GM23248 (cell line): ENCODE data around the gene TEX29. TPM values are rescaled to one million over a fixed set of nuclear protein-coding genes. Genes with fewer than 3 reads are reported as not detected.

Experiments
- DNase-seq: peaks from one replicate; pipeline ENCODE4 v3.0.0-alpha.2; 2015
- H2AFZ ChIP-seq: fragments of 200-600 bp; sonication (generic); 2 replicates; pipeline ENCODE4 v1.6.1; 2016; ENCODE audit warnings: antibody characterized with exemption
- H3F3A ChIP-seq: fragments of 200-600 bp; sonication (generic); 2 replicates; pipeline ENCODE4 v1.6.1; 2016; ENCODE audit warnings: mild to moderate bottlenecking, antibody characterized with exemption, mixed run types; ENCODE audit not compliant: insufficient read depth
- H3K27ac ChIP-seq: fragments of 200-600 bp; sonication (generic); 2 replicates; pipeline ENCODE4 v1.5.1; 2016; ENCODE audit warnings: mild to moderate bottlenecking
- H3K27me3 ChIP-seq: fragments of 200-600 bp; sonication (generic); replicated peaks from 2 replicates; pipeline ENCODE4 v1.6.1; 2016; ENCODE audit warnings: mild to moderate bottlenecking; ENCODE audit not compliant: insufficient read depth
- H3K36me3 ChIP-seq: fragments of 200-600 bp; sonication (generic); 2 replicates; pipeline ENCODE4 v1.6.1; 2016; ENCODE audit warnings: low read depth, mild to moderate bottlenecking
- H3K4me1 ChIP-seq: fragments of 200-600 bp; sonication (generic); 2 replicates; pipeline ENCODE4 v1.6.1; 2016; ENCODE audit warnings: mild to moderate bottlenecking; ENCODE audit not compliant: insufficient read depth
- H3K4me2 ChIP-seq: fragments of 200-600 bp; sonication (generic); one replicate; pipeline ENCODE4 v1.6.1; 2016; ENCODE audit warnings: mild to moderate bottlenecking; ENCODE audit not compliant: unreplicated experiment
- H3K4me3 ChIP-seq: fragments of 200-600 bp; sonication (generic); 2 replicates; pipeline ENCODE4 v1.5.1; 2016; ENCODE audit warnings: mild to moderate bottlenecking
- H3K79me2 ChIP-seq: fragments of 200-600 bp; sonication (generic); 2 replicates; pipeline ENCODE4 v1.6.1; 2016; ENCODE audit warnings: mild to moderate bottlenecking; ENCODE audit not compliant: insufficient read depth
- H3K9ac ChIP-seq: fragments of 200-600 bp; sonication (generic); 2 replicates; pipeline ENCODE4 v1.6.1; 2016; ENCODE audit warnings: mild to moderate bottlenecking
- H3K9me2 ChIP-seq: fragments of 200-600 bp; sonication (generic); 2 replicates; pipeline ENCODE4 v1.6.1; 2016; ENCODE audit warnings: mixed run types, mild to moderate bottlenecking, moderate library complexity; ENCODE audit not compliant: insufficient read depth
- H3K9me3 ChIP-seq: fragments of 200-600 bp; sonication (generic); one replicate; pipeline ENCODE4 v1.6.1; 2017; ENCODE audit warnings: low read depth
- H4K20me1 ChIP-seq: fragments of 200-600 bp; sonication (generic); 2 replicates; pipeline ENCODE4 v1.6.0; 2016; ENCODE audit not compliant: insufficient read depth
- EZH2 ChIP-seq: fragments of 200-600 bp; sonication (generic); IDR thresholded peaks from 2 replicates; pipeline ENCODE4 v1.6.1; 2018; ENCODE audit warnings: antibody characterized with exemption, mild to moderate bottlenecking; ENCODE audit not compliant: insufficient read depth, poor library complexity, severe bottlenecking
- EZH2phosphoT487 ChIP-seq: fragments of 200-600 bp; sonication (generic); IDR thresholded peaks from 2 replicates; pipeline ENCODE4 v1.6.1; 2018; ENCODE audit warnings: antibody characterized with exemption, moderate library complexity, mild to moderate bottlenecking, low read depth; ENCODE audit not compliant: insufficient read depth
- WGBS, 2 experiments: methylation state at CpG; one replicate each; pipeline ENCODE4 v1.1.6; 2015 to 2017; ENCODE audit warnings: low lambda C conversion rate in 2 of 2, low coverage in 1 of 2; ENCODE audit errors: missing lambda C conversion rate in 2 of 2; 5-methylcytosine and 5-hydroxymethylcytosine counted together
- in situ Hi-C: fragments of 300-500 bp; cut with MboI; formaldehyde crosslinking; loops from 2 replicates; pipeline ENCODE4 v1.15.0; 2020
- polyA plus RNA-seq: library from polyadenylated mRNA; unstranded; fragments of >200 nt; fragmentation: Nextera tagmentation; extraction: Ambion mirVana; gene quantifications from 2 replicates; pipeline ENCODE4 v1.2.1, GENCODE V29; 2016
- total RNA-seq: library from RNA; depleted of rRNA; stranded (reverse); fragments of >200 nt; shearing (Covaris generic); gene quantifications from 2 replicates; pipeline ENCODE4 v1.2.3, GENCODE V29; 2014

TEX29 gene
- total and polyA plus RNA-seq, 2 experiments from 2014 or later: 0.75 TPM; not detected in 1

DNA sequence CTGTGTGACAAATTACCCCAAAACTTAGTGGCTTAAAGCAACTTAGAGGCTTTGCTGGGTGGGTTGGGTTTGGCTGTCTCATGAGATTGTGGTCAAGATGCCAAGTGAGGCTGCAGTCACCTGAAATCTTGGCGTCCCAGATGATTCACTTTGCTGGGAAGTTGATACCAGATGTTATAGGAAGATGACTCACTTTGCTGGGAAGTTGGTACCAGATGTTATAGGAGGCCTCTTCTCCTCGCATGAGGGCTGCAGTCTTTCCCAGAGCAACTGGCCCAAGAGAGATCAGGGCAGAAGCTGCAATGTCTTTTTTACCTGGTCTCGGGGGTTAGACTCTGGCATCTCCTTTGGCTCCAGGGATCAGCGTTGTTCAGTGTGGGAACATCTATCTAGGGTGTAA is 16.8 kb downstream of the TEX29 start:
- no peak for TF ChIP-seq EZH2
- no peak for TF ChIP-seq EZH2phosphoT487
- Histone ChIP-seq H3K9me2 (no peaks in the 10 kb centered on the region), H3K4me3 (no peak overlapping the region), H4K20me1 (no peaks in the 10 kb centered on the region), H3K27ac (peak overlapping the region; percentile 28; the same call in 1 of the 2 replicates), H3K79me2 (no peaks in the 10 kb centered on the region), H3K4me2 (peak overlapping the region; percentile 56), H3K36me3 (no peaks in the 10 kb centered on the region), H3F3A (peaks cover 6% of the 10 kb centered on the region; the same call in 1 of the 2 replicates), H3K9me3 (no peaks in the 10 kb centered on the region), H2AFZ (no peak overlapping the region), H3K4me1 (peaks cover 13% of the 10 kb centered on the region), H3K9ac (no peak overlapping the region), H3K27me3 (no peaks in the 10 kb centered on the region)
- WGBS, 2 experiments: 29 to 31% methylated on average over 4 of the region's 4 CpGs
- in situ Hi-C loops: no loop called here
- peak; percentile 95 for DNase-seq

DNA sequence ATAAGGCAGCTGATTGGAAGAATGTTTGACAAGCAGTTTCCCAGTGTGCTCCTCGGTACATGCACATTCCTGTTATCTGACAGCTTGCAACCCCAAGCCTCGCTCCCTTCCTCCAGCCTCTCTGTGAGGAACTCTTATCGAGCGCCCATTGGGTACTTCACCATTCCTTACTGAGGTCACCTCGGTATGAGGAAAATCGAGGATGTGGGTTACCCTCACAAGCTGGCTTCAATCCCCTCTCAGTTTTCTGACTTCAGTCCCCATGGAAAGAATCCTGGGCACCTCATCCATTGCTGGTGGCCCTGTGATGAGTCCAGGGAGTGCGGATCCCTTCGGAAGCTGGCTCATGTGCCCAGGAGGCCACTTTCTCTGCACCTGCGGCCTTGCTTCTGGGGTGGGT is 17.3 kb downstream of the TEX29 start:
- WGBS, 2 experiments: 85 to 89% methylated on average over 9 of the region's 9 CpGs
- no peak overlapping the region for H3K9ac ChIP-seq
- no peak for DNase-seq

DNA sequence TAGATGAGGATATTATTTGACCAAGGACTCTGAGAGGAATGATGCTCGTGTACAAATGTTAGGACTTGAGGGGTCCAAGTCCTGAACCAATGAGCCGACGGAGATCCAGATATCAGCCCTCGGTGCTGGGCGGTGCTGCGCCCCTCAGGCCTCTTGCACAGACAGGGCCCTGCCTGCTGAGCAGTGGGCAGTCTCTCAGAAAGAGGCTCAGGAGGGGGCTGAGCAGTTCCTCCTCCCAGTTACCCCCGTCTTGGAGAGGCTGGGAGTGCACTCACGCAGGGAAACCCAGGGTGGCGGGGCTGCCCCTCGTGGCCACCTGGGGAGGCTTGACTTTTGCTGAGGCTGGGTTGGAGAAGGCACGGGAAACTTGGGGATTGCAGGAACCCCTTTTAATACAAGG is 18.4 kb downstream of the TEX29 start:
- Histone ChIP-seq H3K4me2 (no peak overlapping the region), H3F3A (peaks cover 6% of the 10 kb centered on the region; the same call in 1 of the 2 replicates), H4K20me1 (no peaks in the 10 kb centered on the region), H3K27ac (no peak overlapping the region), H2AFZ (no peak overlapping the region), H3K36me3 (no peaks in the 10 kb centered on the region), H3K9me2 (no peaks in the 10 kb centered on the region), H3K4me3 (no peak overlapping the region), H3K9me3 (no peaks in the 10 kb centered on the region), H3K27me3 (no peaks in the 10 kb centered on the region), H3K9ac (no peak overlapping the region), H3K4me1 (peaks cover 13% of the 10 kb centered on the region), H3K79me2 (no peaks in the 10 kb centered on the region)
- 87 to 94% methylated on average over 11 of the region's 11 CpGs for WGBS, 2 experiments
- DNase-seq: no peak
- TF ChIP-seq EZH2 (no peak), EZH2phosphoT487 (no peak)
- in situ Hi-C loops: no loop called here

More for the DNA sequence above, 17.3 kb downstream of the TEX29 start:
- TF ChIP-seq EZH2: no peak
- no peaks in the 10 kb centered on the region for H4K20me1 ChIP-seq
- H3K27ac ChIP-seq: no peak overlapping the region
- H2AFZ ChIP-seq: no peak overlapping the region
- H3K9me2 ChIP-seq: no peaks in the 10 kb centered on the region
- no peaks in the 10 kb centered on the region for H3K27me3 ChIP-seq
- H3F3A ChIP-seq: peaks cover 6% of the 10 kb centered on the region; the same call in 1 of the 2 replicates
- H3K4me2 ChIP-seq: peak overlapping the region; percentile 18
- in situ Hi-C loops: no loop called here
- no peak overlapping the region for H3K4me3 ChIP-seq
- no peaks in the 10 kb centered on the region for H3K36me3 ChIP-seq
- peaks cover 13% of the 10 kb centered on the region for H3K4me1 ChIP-seq
- H3K79me2 ChIP-seq: no peaks in the 10 kb centered on the region
- H3K9me3 ChIP-seq: no peaks in the 10 kb centered on the region

DNA sequence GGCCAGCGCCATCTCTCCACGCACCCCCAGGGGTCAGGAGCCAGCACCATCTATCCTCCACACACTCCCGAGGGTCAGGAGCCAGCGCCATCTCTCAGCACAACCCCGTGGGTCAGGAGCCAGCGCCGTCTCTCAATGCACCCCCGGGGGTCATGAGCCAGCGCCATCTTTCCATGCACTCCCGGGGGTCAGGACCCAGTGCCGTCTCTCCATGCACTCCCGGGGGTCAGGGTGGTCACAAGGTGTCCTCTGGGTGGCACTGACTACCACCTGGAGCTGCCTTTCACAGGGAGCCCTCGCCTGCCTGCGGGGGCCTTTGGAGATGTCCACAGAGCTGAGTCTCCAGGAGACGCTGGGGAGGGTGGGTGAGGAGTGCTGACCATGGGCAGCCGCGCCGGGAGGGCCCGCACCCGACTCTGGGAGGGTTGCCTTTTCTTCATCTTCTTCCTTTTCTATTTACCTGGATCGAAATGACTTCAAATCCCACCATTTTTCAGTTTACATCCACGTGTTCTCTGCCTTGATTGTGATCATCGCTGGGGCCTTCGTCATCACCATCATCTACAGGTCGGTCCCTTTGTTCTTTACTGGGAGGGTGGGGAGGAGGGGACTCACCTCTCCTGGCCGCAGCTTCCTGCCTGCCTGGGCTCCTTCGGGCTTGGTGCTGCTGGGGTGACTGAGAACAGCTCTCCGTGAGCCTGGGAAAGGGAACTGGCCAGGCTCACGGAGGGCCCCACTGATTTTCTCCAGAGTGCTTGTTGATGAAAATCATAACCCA is 19.1 kb downstream of the TEX29 start:
- in situ Hi-C loops: no loop called here
- H3K4me2 ChIP-seq: no peak overlapping the region
- H3K9ac ChIP-seq: no peak overlapping the region
- H3F3A ChIP-seq: peaks cover 6% of the 10 kb centered on the region; the same call in 1 of the 2 replicates
- no peaks in the 10 kb centered on the region for H4K20me1 ChIP-seq
- H3K4me3 ChIP-seq: no peak overlapping the region
- no peak overlapping the region for H3K27ac ChIP-seq
- TF ChIP-seq EZH2 (no peak), EZH2phosphoT487 (no peak)
- H3K27me3 ChIP-seq: no peaks in the 10 kb centered on the region
- H3K9me2 ChIP-seq: no peaks in the 10 kb centered on the region
- no peaks in the 10 kb centered on the region for H3K36me3 ChIP-seq
- no peak overlapping the region for H2AFZ ChIP-seq
- H3K4me1 ChIP-seq: peaks cover 13% of the 10 kb centered on the region
- H3K79me2 ChIP-seq: no peaks in the 10 kb centered on the region
- H3K9me3 ChIP-seq: no peaks in the 10 kb centered on the region
- DNase-seq: no peak
- WGBS, 2 experiments: 93 to 95% methylated on average over 22 to 29 of the region's 29 CpGs
